Measurements from ENCODE around the gene EIF2AK3. TPM values are rescaled to one million over a fixed set of nuclear protein-coding genes. Genes with fewer than 3 reads are reported as not detected.

Gene EIF2AK3
- total RNA-seq: 10 to 100 TPM; 21.6 to 21.8 TPM

DNA sequence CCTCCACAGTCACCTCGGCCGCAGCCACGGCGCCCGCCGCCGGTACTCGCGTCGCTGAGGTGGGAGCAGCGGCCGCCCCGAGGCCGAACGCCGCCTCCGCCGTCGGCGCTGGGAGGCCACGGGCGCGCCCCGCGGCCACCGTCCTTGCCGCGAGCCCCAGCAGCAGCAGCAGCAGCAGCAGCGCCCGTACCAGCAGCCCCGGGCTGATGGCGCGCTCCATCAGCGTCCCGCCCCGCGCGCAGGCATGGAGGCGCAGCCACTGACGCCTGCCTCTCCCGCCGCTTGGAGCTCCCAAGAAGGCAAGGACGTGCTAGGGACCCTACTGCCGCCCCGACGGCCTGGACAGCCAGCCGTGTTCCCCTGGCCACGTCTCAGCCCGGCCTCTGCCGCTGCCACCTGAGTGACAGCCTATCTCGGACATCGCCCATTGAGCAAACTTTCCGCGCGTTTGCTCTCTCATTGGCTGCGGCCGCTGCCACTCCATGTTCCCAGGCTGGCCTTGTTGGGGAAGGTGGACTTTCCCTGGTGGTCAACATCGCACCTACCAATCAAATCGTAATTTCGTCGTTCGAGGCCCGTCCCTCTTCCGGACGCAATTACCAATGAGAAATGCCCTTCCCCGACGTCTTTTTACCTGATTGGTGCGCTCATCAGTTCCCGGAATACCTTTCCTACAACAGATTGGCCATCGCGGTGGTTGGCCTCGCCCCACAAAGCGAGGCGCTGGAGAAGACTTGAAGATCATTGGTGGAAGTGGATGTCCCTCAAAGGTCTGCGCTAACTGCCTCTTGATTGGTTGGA is at the start of gene EIF2AK3:
TSS of gene EIF2AK3 (minus strand) at position 410 of the 801 bp plus-strand sequence. CDS start at position 220, 190 bp downstream.
- ATAC-seq (replicated peaks in 1 of 2): peak; percentile 87
- peak within 1 kb of the TSS; percentile 84 to 93 for H3K4me3 Mint-ChIP-seq

GRCh38 chr2:88673363-88673762 is 46.1 kb upstream of the EIF2AK3 start:
- Mint-ChIP-seq H3K27ac (no peak overlapping the region), H3K9me3 (no peaks in the 10 kb centered on the region), H3K36me3 (ENCODE audit: insufficient read depth in 2 of 2) (no peaks in the 10 kb centered on the region), H3K4me1 (ENCODE audit: low read depth) (no peaks in the 10 kb centered on the region), H3K27me3 (ENCODE audit: low read depth) (peaks cover 6% of the 10 kb centered on the region), H3K4me3 (no peak overlapping the region)
- ATAC-seq (replicated peaks in 1 of 2) (no peak), DNase-seq (no peak)

More for the DNA sequence above, at the start of gene EIF2AK3:
- DNase-seq: peak; percentile 93 to 96
- H3K27me3 Mint-ChIP-seq (ENCODE audit: low read depth): no peaks in the 10 kb centered on the region
- peaks cover 2 to 3% of the 10 kb centered on the region in 2 donors for H3K36me3 Mint-ChIP-seq (ENCODE audit: insufficient read depth in 2 of 2)
- H3K27ac Mint-ChIP-seq: peak within 1 kb of the TSS; percentile 89
- no peaks in the 10 kb centered on the region for H3K9me3 Mint-ChIP-seq
- H3K4me1 Mint-ChIP-seq (ENCODE audit: low read depth): peaks cover 9% of the 10 kb centered on the region

DNA sequence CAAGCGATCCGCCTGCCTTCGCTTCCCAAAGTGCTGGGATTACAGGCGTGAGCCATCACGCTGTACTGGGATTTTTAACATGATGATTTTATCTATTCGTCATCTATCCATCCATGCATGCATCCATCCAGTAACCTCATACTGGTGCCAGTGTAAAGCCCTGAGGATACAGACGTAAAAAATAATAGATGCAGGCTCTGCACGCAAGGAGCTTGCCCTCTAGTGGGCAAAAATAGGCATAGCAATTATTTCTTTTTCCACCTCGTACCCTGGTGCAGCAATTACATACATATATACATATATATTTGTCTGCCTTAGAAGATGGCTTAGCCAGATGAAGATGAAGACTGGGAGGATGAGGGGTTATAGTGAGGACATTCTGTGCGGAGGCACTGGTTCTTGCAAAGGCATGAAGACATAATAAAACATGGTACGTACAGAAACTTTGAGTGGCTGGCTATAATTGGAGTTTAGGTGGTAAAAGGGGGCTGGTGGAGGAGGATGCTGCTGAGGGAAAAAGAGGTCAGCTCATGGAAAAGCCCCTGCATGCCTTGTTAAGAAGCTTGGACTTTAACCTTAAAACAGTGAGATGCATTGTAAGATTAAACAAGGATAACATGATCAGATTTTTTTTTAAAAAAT is 44.6 kb upstream of the EIF2AK3 start:
- ATAC-seq (replicated peaks in 1 of 2): peak; percentile 51 to 58
- peak in 1 of 2 donors; percentile 7 for DNase-seq
- Mint-ChIP-seq H3K36me3 (ENCODE audit: insufficient read depth in 2 of 2) (no peaks in the 10 kb centered on the region), H3K4me1 (ENCODE audit: low read depth) (no peaks in the 10 kb centered on the region), H3K9me3 (no peaks in the 10 kb centered on the region), H3K4me3 (no peak overlapping the region), H3K27ac (no peak overlapping the region), H3K27me3 (ENCODE audit: low read depth) (peaks cover 6% of the 10 kb centered on the region)

GRCh38 chr2:88669482-88670214 is 42.4 kb upstream of the EIF2AK3 start:
- ATAC-seq (replicated peaks in 1 of 2) (peak; percentile 52 to 70), DNase-seq (peak; percentile 21 to 27)
- peak overlapping the region; percentile 17 for H3K27ac Mint-ChIP-seq
- H3K4me1 Mint-ChIP-seq (ENCODE audit: low read depth): no peaks in the 10 kb centered on the region
- H3K27me3 Mint-ChIP-seq (ENCODE audit: low read depth): peaks cover 6% of the 10 kb centered on the region
- H3K9me3 Mint-ChIP-seq: no peaks in the 10 kb centered on the region
- H3K36me3 Mint-ChIP-seq (ENCODE audit: insufficient read depth in 2 of 2): no peaks in the 10 kb centered on the region
- H3K4me3 Mint-ChIP-seq: no peak overlapping the region

GRCh38 chr2:88668862-88669261 is 41.6 kb upstream of the EIF2AK3 start:
- ATAC-seq (replicated peaks in 1 of 2) (no peak), DNase-seq (no peak)
- no peaks in the 10 kb centered on the region for H3K4me1 Mint-ChIP-seq (ENCODE audit: low read depth)
- peaks cover 6% of the 10 kb centered on the region for H3K27me3 Mint-ChIP-seq (ENCODE audit: low read depth)
- peaks cover 0 to 2% of the 10 kb centered on the region in 2 donors for H3K9me3 Mint-ChIP-seq
- no peak overlapping the region for H3K4me3 Mint-ChIP-seq
- H3K36me3 Mint-ChIP-seq (ENCODE audit: insufficient read depth in 2 of 2): no peaks in the 10 kb centered on the region
- peak overlapping the region; percentile 17 for H3K27ac Mint-ChIP-seq

DNA sequence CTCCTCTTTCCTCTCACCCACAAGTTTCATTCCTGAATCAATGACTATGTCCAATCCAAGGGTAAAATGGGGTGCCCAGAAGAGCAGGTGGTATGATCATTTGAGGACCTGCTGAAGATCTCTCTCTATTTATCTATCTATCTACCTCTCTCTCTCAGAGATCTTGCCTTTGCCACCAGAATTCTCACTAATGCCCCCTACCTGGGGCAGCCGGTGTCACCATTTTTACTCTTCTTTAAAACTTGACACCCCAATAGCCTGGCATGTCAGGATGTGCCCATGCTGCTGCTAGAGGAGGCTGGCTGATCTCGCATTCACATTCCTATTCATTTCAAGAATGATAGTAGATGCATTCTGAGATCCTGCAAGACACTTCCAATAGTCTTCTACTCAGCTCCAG is 40.0 kb upstream of the EIF2AK3 start:
- no peaks in the 10 kb centered on the region for H3K4me1 Mint-ChIP-seq (ENCODE audit: low read depth)
- peaks cover 5% of the 10 kb centered on the region for H3K27me3 Mint-ChIP-seq (ENCODE audit: low read depth)
- ATAC-seq (replicated peaks in 1 of 2) (no peak), DNase-seq (no peak)
- H3K36me3 Mint-ChIP-seq (ENCODE audit: insufficient read depth in 2 of 2): no peaks in the 10 kb centered on the region
- no peak overlapping the region for H3K4me3 Mint-ChIP-seq
- no peak overlapping the region for H3K27ac Mint-ChIP-seq
- H3K9me3 Mint-ChIP-seq: peaks cover 0 to 2% of the 10 kb centered on the region in 2 donors

- Mint-ChIP-seq H3K4me1 (ENCODE audit: low read depth) (no peaks in the 10 kb centered on the region), H3K27ac (no peak overlapping the region), H3K27me3 (ENCODE audit: low read depth) (no peaks in the 10 kb centered on the region), H3K4me3 (no peak overlapping the region), H3K36me3 (ENCODE audit: insufficient read depth in 2 of 2) (no peaks in the 10 kb centered on the region), H3K9me3 (peaks cover 0 to 2% of the 10 kb centered on the region in 2 donors)
- ATAC-seq (replicated peaks in 1 of 2) (peak; percentile 21 to 34), DNase-seq (no peak)
Measured at GRCh38 chr2:88666576-88666975, 39.3 kb upstream of the EIF2AK3 start.

- H3K4me1 Mint-ChIP-seq (ENCODE audit: low read depth): no peaks in the 10 kb centered on the region
- no peak overlapping the region for H3K4me3 Mint-ChIP-seq
- no peak for DNase-seq
- no peak for ATAC-seq (replicated peaks in 1 of 2)
- H3K36me3 Mint-ChIP-seq (ENCODE audit: insufficient read depth in 2 of 2): no peaks in the 10 kb centered on the region
- H3K9me3 Mint-ChIP-seq: peaks cover 0 to 2% of the 10 kb centered on the region in 2 donors
- H3K27ac Mint-ChIP-seq: no peak overlapping the region
- no peaks in the 10 kb centered on the region for H3K27me3 Mint-ChIP-seq (ENCODE audit: low read depth)
Measured at GRCh38 chr2:88660622-88661021, 33.4 kb upstream of the EIF2AK3 start.

GRCh38 chr2:88659538-88659915 is 32.3 kb upstream of the EIF2AK3 start:
- Mint-ChIP-seq H3K27ac (no peak overlapping the region), H3K36me3 (ENCODE audit: insufficient read depth in 2 of 2) (no peaks in the 10 kb centered on the region), H3K9me3 (peaks cover 0 to 2% of the 10 kb centered on the region in 2 donors), H3K27me3 (ENCODE audit: low read depth) (no peaks in the 10 kb centered on the region), H3K4me1 (ENCODE audit: low read depth) (no peaks in the 10 kb centered on the region), H3K4me3 (no peak overlapping the region)
- DNase-seq (no peak), ATAC-seq (replicated peaks in 1 of 2) (no peak)

- Mint-ChIP-seq H3K36me3 (ENCODE audit: insufficient read depth in 2 of 2) (no peaks in the 10 kb centered on the region), H3K4me1 (ENCODE audit: low read depth) (no peaks in the 10 kb centered on the region), H3K27ac (no peak overlapping the region), H3K27me3 (ENCODE audit: low read depth) (no peaks in the 10 kb centered on the region), H3K9me3 (peaks cover 0 to 2% of the 10 kb centered on the region in 2 donors), H3K4me3 (no peak overlapping the region)
- DNase-seq (no peak), ATAC-seq (replicated peaks in 1 of 2) (no peak)
Measured at GRCh38 chr2:88658881-88659537, 31.7 kb upstream of the EIF2AK3 start.

DNA sequence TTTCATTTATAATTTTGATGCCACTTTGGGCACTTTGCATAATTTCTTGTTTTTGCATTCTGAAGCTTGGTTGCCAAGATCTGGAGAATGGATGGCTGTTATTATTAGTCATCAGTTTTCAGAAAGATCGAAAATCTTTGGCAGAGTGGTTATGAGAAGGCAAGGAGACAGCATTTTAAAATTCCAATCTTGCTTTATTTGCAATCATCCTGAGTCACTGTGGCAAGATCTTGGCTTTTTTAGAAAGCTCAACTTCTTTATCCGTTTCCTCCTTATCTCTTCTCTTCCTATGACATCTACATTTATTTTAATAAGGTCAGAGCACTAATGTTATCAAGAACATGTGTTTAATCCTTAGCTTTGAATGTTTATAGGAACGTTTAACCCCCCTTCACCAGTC is 31.1 kb upstream of the EIF2AK3 start:
- Mint-ChIP-seq H3K4me1 (ENCODE audit: low read depth) (no peaks in the 10 kb centered on the region), H3K9me3 (no peaks in the 10 kb centered on the region), H3K27me3 (ENCODE audit: low read depth) (no peaks in the 10 kb centered on the region), H3K27ac (no peak overlapping the region), H3K4me3 (no peak overlapping the region), H3K36me3 (ENCODE audit: insufficient read depth in 2 of 2) (no peaks in the 10 kb centered on the region)
- ATAC-seq (replicated peaks in 1 of 2) (no peak), DNase-seq (no peak)

DNA sequence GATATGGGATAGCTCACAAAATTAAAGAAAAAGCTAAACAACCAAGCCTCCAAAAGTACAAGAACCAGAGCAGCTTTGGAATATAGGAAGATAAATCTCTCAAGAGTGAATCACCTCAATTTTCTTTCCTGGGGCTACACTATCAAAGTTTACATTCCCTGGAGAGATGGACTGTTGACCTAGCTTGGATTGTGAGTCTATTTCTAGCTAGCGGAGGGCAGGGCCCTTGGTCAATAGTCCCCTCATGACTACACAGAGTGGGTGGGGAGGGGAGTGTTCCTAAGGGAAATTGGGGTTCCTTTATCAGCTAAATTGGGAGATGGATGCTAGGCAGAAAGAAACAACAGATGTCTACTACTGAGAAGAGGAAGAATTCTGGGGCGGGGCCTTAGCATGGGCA is 29.9 kb upstream of the EIF2AK3 start:
- Mint-ChIP-seq H3K27ac (no peak overlapping the region), H3K4me1 (ENCODE audit: low read depth) (no peaks in the 10 kb centered on the region), H3K9me3 (no peaks in the 10 kb centered on the region), H3K27me3 (ENCODE audit: low read depth) (no peaks in the 10 kb centered on the region), H3K4me3 (no peak overlapping the region), H3K36me3 (ENCODE audit: insufficient read depth in 2 of 2) (no peaks in the 10 kb centered on the region)
- ATAC-seq (replicated peaks in 1 of 2) (no peak), DNase-seq (no peak)

DNA sequence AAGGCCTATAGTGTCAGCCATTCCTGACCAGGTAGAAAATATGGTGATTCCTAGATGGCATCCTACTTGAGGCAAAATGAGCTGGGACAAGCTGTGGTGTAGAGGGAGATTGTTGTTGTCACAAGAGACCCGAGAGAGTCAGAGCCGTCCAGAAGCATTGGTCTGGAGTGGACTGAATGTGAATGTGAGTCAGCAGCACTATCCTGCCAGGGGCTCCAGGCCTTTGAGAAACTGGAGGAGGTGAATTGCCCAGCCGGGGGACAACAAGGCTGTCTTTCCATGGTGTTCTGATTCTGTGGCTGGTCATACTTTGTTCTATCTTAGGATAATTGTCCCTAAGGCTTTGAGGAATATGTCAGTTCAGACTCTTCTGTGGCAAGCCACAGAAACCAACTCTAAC is 29.4 kb upstream of the EIF2AK3 start:
- no peak overlapping the region for H3K27ac Mint-ChIP-seq
- H3K27me3 Mint-ChIP-seq (ENCODE audit: low read depth): no peaks in the 10 kb centered on the region
- no peaks in the 10 kb centered on the region for H3K36me3 Mint-ChIP-seq (ENCODE audit: insufficient read depth in 2 of 2)
- H3K9me3 Mint-ChIP-seq: no peaks in the 10 kb centered on the region
- H3K4me3 Mint-ChIP-seq: no peak overlapping the region
- H3K4me1 Mint-ChIP-seq (ENCODE audit: low read depth): no peaks in the 10 kb centered on the region
- DNase-seq (no peak), ATAC-seq (replicated peaks in 1 of 2) (no peak)

All from activated T-cell treated with anti-CD3 and anti-CD28 coated beads, Interleukin-2, amount 50 U/mL, for 72 hours (primary cell).